GM12878 (cell line): Measurements from ENCODE around the gene EML3. TPM values are rescaled to one million over a fixed set of nuclear protein-coding genes. Genes with fewer than 3 reads are reported as not detected.

Experiments used
- ATAC-seq: fragments of 200-7000 bp; cut with Tn5 transposase; 3 replicates; pipeline ENCODE4 v1.9.1; 2020; ENCODE audit warnings: mild to moderate bottlenecking, moderate library complexity
- BruUV-seq: library from RNA; stranded (reverse); fragments of 400-500 nt; replicated peaks from 2 replicates; lab custom pipeline; 2021; lab: Mats Ljungman, UMichigan
- CTCF ChIA-PET: fragments of 300-600 bp; sonication (Branson Sonifier 250); formaldehyde crosslinking; extraction: SDS; loops from one replicate; lab custom pipeline; 2021; ENCODE audit warnings: inconsistent platforms; lab: Yijun Ruan, JAX
- POLR2A ChIA-PET: fragments of 350-600 bp; formaldehyde crosslinking; extraction: SDS; loops from one replicate; lab custom pipeline; 2021; ENCODE audit warnings: inconsistent platforms; lab: Charles Lee
- RAD21 ChIA-PET: fragments of 300-600 bp; sonication (Branson Sonifier 250); formaldehyde crosslinking; loops from one replicate; lab custom pipeline; 2023; ENCODE audit warnings: antibody characterized with exemption; ENCODE audit not compliant: unreplicated experiment; lab: Charles Lee
- SMC1A ChIA-PET: fragments of 300-600 bp; sonication (Branson Sonifier 250); formaldehyde crosslinking; loops from one replicate; lab custom pipeline; 2023; ENCODE audit not compliant: unreplicated experiment, uncharacterized antibody; lab: Charles Lee
- DNase-seq: peaks from one replicate; pipeline ENCODE4 v3.0.0-alpha.2; 2011; ENCODE audit warnings: low read depth, low spot score
- FAIRE-seq: peaks from 3 replicates; lab custom pipeline; 2011; peaks lifted over from hg19 to GRCh38; lab: Jason Lieb, UNC
- H2AFZ ChIP-seq: 2 replicates; pipeline ENCODE4 v1.6.0; 2011; ENCODE audit warnings: low read depth, low read length, control low read depth; ENCODE audit not compliant: control insufficient read depth
- H3K27ac ChIP-seq: 2 replicates; pipeline ENCODE4 v1.5.1; 2011; ENCODE audit warnings: control low read depth; ENCODE audit not compliant: control insufficient read depth, insufficient read depth
- H3K27me3 ChIP-seq, 2 experiments: replicated peaks in 1 of 2; 2 replicates each; pipeline versions ENCODE4 v1.6.0 to v1.6.1; 2011; ENCODE audit warnings: low read length in 1 of 2; ENCODE audit not compliant: control insufficient read depth in 2 of 2, insufficient read depth in 2 of 2
- H3K36me3 ChIP-seq, 2 experiments: 2 replicates each; pipeline ENCODE4 v1.5.1; 2011; ENCODE audit warnings: low read length in 1 of 2; ENCODE audit not compliant: control insufficient read depth in 2 of 2, insufficient read depth in 2 of 2
- H3K4me1 ChIP-seq: 2 replicates; pipeline ENCODE4 v1.6.1; 2011; ENCODE audit warnings: mild to moderate bottlenecking, low read length, moderate library complexity, mixed read lengths; ENCODE audit not compliant: control insufficient read depth, insufficient read depth
- H3K4me2 ChIP-seq: 2 replicates; pipeline ENCODE4 v1.6.0; 2011; ENCODE audit warnings: control low read depth; ENCODE audit not compliant: control insufficient read depth, insufficient read depth
- H3K4me3 ChIP-seq: fragments of 200-600 bp; sonication (generic); 2 replicates; pipeline ENCODE4 v1.5.1; 2016
- H3K79me2 ChIP-seq: 2 replicates; pipeline ENCODE4 v1.6.0; 2011; ENCODE audit warnings: low read length; ENCODE audit not compliant: control insufficient read depth, insufficient read depth
- H3K9ac ChIP-seq: 2 replicates; pipeline ENCODE4 v1.8.0; 2011; ENCODE audit warnings: low read length, control low read depth, mixed read lengths; ENCODE audit not compliant: control insufficient read depth, insufficient read depth
- H3K9me3 ChIP-seq: replicated peaks from 3 replicates; pipeline ENCODE4 v1.5.1; 2011; ENCODE audit warnings: mild to moderate bottlenecking, low read length; ENCODE audit not compliant: control insufficient read depth, insufficient read depth
- H4K20me1 ChIP-seq: 2 replicates; pipeline ENCODE4 v1.6.0; 2011; ENCODE audit not compliant: control insufficient read depth, insufficient read depth
- CBX5 ChIP-seq: sonication (generic); IDR thresholded peaks from 2 replicates; pipeline ENCODE4 v1.6.1; 2016; ENCODE audit warnings: low read depth, moderate library complexity, mild to moderate bottlenecking, inconsistent platforms
- ELK1 ChIP-seq: IDR thresholded peaks from 2 replicates; pipeline ENCODE4 v1.6.1; 2012; ENCODE audit warnings: low read depth, low read length, improper control_type of control experiment
- ESRRA ChIP-seq: IDR thresholded peaks from 2 replicates; pipeline ENCODE4 v1.6.1; 2012; ENCODE audit warnings: mild to moderate bottlenecking, low read length, improper control_type of control experiment
- ETV6 ChIP-seq, 2 experiments: fragments of 450-650 bp in 1 of 2; IDR thresholded peaks in 1 of 2; conservative IDR thresholded peaks in 1 of 2; 2 replicates each; pipeline ENCODE4 v1.6.1; 2014; ENCODE audit warnings: antibody characterized with exemption in 1 of 2, borderline replicate concordance in 1 of 2, low read depth in 1 of 2, mild to moderate bottlenecking in 1 of 2, moderate library complexity in 1 of 2
- IKZF1 ChIP-seq: fragments of 450-650 bp; conservative IDR thresholded peaks from 2 replicates; pipeline ENCODE4 v1.6.1; 2017; ENCODE audit warnings: antibody characterized with exemption, mild to moderate bottlenecking
- MXI1 ChIP-seq: fragments of 150-350 bp; IDR thresholded peaks from 2 replicates; pipeline ENCODE4 v1.6.1; 2011; ENCODE audit warnings: low read depth, mild to moderate bottlenecking, inconsistent platforms, low read length, improper control_type of control experiment
- NR2C2 ChIP-seq: IDR thresholded peaks from 2 replicates; pipeline ENCODE4 v1.6.1; 2011; ENCODE audit warnings: borderline replicate concordance, low read depth; ENCODE audit not compliant: control insufficient read depth, insufficient read length
- POLR2AphosphoS2 ChIP-seq: IDR thresholded peaks from 2 replicates; pipeline ENCODE4 v1.6.1; 2011; ENCODE audit warnings: low read depth, mild to moderate bottlenecking, low read length, improper control_type of control experiment, moderate library complexity
- SRF ChIP-seq, 2 experiments: IDR thresholded peaks; 2 replicates each; pipeline ENCODE4 v1.6.1; 2011; ENCODE audit warnings: low read depth in 2 of 2, low read length in 2 of 2, mild to moderate bottlenecking in 1 of 2, moderate library complexity in 1 of 2
- SUZ12 ChIP-seq: fragments of 200-600 bp; sonication (generic); IDR thresholded peaks from one replicate; pipeline ENCODE4 v1.6.1; 2018; ENCODE audit warnings: antibody characterized with exemption, mild to moderate bottlenecking; ENCODE audit not compliant: unreplicated experiment
- TCF7 ChIP-seq: IDR thresholded peaks from 2 replicates; pipeline ENCODE4 v1.6.1; 2014; ENCODE audit warnings: antibody characterized with exemption, borderline replicate concordance
- ZBTB33 ChIP-seq: fragments of 450-650 bp; IDR thresholded peaks from 2 replicates; pipeline ENCODE4 v1.6.1; 2017; ENCODE audit warnings: mild to moderate bottlenecking
- WGBS: methylation state at CpG from one replicate; pipeline ENCODE4 v1.1.6; 2016; ENCODE audit warnings: low lambda C conversion rate; ENCODE audit not compliant: insufficient replicate concordance, insufficient coverage; ENCODE audit errors: missing lambda C conversion rate; 5-methylcytosine and 5-hydroxymethylcytosine counted together
- in situ Hi-C: fragments of 300-500 bp; cut with MboI; formaldehyde crosslinking; loops from 9 replicates; pipeline ENCODE4 v1.14.3; 2018; ENCODE audit warnings: mixed read lengths
- intact Hi-C: fragments of 100-400 bp; cut with micrococcal nuclease; formaldehyde crosslinking; loops from one replicate; pipeline ENCODE4 v1.14.2; 2022; ENCODE audit not compliant: unreplicated experiment
- polyA plus RNA-seq, 11 experiments: library from polyadenylated mRNA; depleted of rRNA in 4 of 11; unstranded in 6 of 11; stranded (reverse) in 5 of 11; fragments of >200 nt; fragmentation: Nextera tagmentation in 4 of 11; fragmentation: Illumina TruSeq in 1 of 11; extraction: Ambion mirVana in 4 of 11; extraction: Trizol in 1 of 11; gene quantifications; 1 replicate in 1 of 11; 2 replicates in 10 of 11; pipeline versions ENCODE4 v1.2.1 to v1.2.3, GENCODE V29; 2011 to 2016; ENCODE audit warnings: inconsistent platforms in 2 of 11, missing spikeins in 2 of 11, low read depth in 1 of 11
- total RNA-seq, 4 experiments: library from RNA; depleted of rRNA in 3 of 4; stranded (reverse); fragments of >200 nt in 3 of 4; fragmentation: Illumina TruSeq in 1 of 4; extraction: Trizol in 1 of 4; gene quantifications; 2 replicates each; pipeline versions ENCODE4 v1.2.1 to v1.2.3, GENCODE V29; 2013 to 2021

The EML3 gene
- total and polyA plus RNA-seq, 10 of the 15 experiments (the other 5 are each of a cell fraction or from before 2014, with no cell fraction given) = 0.58 to 82.5 (median 24.8) TPM

- CTCF ChIA-PET = interaction anchor here (1.7 kb wide), 1 partner anchor 88 kb away, joined by 4 read pairs; no protein-coding TSS in a partner anchor
- Histone ChIP-seq H3K4me1 (peaks cover 10% of the 10 kb centered on the region), H3K9me3 (no peaks in the 10 kb centered on the region), H3K4me2 (no peak overlapping the region), H3K27ac (no peak overlapping the region), H2AFZ (no peak overlapping the region), H3K27me3 (no peaks in the 10 kb centered on the region), H3K4me3 (no peak overlapping the region), H3K36me3 (peaks cover 3 to 9% of the 10 kb centered on the region in 2 experiments; a peak in 3 of 4 replicates), H3K9ac (no peak overlapping the region), H4K20me1 (no peaks in the 10 kb centered on the region; the same call in 1 of the 2 replicates), H3K79me2 (peaks cover 13% of the 10 kb centered on the region)
- DNase-seq (no peak), FAIRE-seq (no peak), ATAC-seq (no peak)
- no peak for TF ChIP-seq ELK1
- no peak for TF ChIP-seq ZBTB33
- TF ChIP-seq NR2C2 = no peak
- no peak for TF ChIP-seq TCF7
- TF ChIP-seq POLR2AphosphoS2 = no peak
- TF ChIP-seq ESRRA = no peak
- no peak for TF ChIP-seq MXI1
- no peak for TF ChIP-seq SRF (IDR thresholded peaks at IDR 0.05; ENCODE audit: low read depth in 2 of 2, low read length in 2 of 2)
- TF ChIP-seq ETV6 (conservative IDR thresholded peaks at IDR 0.05 in 1 of 2, IDR thresholded peaks at IDR 0.05 in 1 of 2; ENCODE audit: borderline replicate concordance in 1 of 2, low read depth in 1 of 2) = no peak
- no peak for TF ChIP-seq SUZ12
- TF ChIP-seq IKZF1 = no peak
- TF ChIP-seq CBX5 = no peak
- WGBS = 98% methylated on average over 15 of the region's 15 CpGs
- SMC1A ChIA-PET = interaction anchor here (0.7 kb wide), 1 partner anchor 182 kb away, joined by 3 read pairs; no protein-coding TSS in a partner anchor
- intact Hi-C loops (no loop called here), in situ Hi-C loops (no loop called here)
- POLR2A ChIA-PET = no interaction called here
- RAD21 ChIA-PET = no interaction called here
- BruUV-seq = no TSS peak
These were observed 6.7 kb downstream of the EML3 start for GRCh38 chr11:62605902-62606301.
